SK-N-MC (cell line): Measurements from ENCODE around the gene ARVCF.

ENCODE experiments used
- EZH2 ChIP-seq: fragments of 200-600 bp; sonication (generic); IDR thresholded peaks from one replicate; pipeline ENCODE4 v1.6.1; 2017; ENCODE audit warnings: antibody characterized with exemption
- FOXP2 ChIP-seq: optimal IDR thresholded peaks from 2 replicates; pipeline ENCODE3; 2011; ENCODE audit warnings: mild to moderate bottlenecking, moderate library complexity; ENCODE audit not compliant: insufficient read depth; ENCODE audit errors: extremely low read length, control extremely low read depth

DNA sequence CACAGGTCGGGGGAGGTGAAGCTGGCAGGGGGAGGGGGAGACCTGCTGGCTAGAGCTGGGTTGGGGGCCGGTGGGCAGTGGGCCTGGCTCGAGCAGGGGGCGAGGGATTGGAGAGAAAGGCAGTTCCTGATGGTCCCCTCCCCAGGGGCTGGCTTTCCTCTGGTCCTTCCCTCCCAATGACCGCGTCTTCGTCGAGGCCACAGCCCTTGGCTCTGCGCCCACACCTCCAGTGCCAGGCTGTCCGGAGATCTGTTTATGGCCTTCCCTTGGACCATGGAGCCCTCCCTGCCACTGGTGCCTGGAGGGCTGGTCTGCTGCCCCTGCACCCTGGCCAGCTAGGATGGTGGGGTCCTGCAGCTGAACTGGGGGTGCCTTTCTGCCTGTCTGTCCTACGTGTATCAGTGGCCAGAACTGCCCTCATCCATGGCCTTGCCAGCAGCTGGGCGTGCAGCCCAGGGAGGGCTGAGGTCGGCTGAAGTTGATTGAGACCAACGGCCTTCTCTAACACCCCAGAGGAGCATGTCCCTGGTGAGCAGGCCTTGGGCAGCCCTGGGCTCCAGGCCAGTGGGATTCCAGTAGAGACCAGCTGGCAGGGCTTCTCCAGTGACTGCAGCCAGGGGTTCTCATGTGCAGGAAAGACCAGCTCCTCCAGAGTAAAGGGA is 16.6 kb upstream of the ARVCF start:
- no peak for TF ChIP-seq FOXP2
- TF ChIP-seq EZH2, result no peak
